NCI-H460 (cell line): Measurements from ENCODE around the gene CFAP300. TPM values are rescaled to one million over a fixed set of nuclear protein-coding genes. Genes with fewer than 3 reads are reported as not detected.

Experiments
- DNase-seq: peaks from one replicate; pipeline ENCODE4 v3.0.0-alpha.2; 2016; ENCODE audit warnings: low read depth; ENCODE audit errors: extremely low read depth
- total RNA-seq: library from RNA; depleted of rRNA; stranded (reverse); fragments of >200 nt; shearing (Covaris generic); gene quantifications from 2 replicates; pipeline ENCODE4 v1.2.3, GENCODE V29; 2014

Gene CFAP300
- total RNA-seq, 1 experiment from 2014 or later = 8.2 TPM

- no peak for DNase-seq
Observed at GRCh38 chr11:102071497-102072472, 24.5 kb downstream of the CFAP300 start.

GRCh38 chr11:102073253-102073652, 26.0 kb downstream of the CFAP300 start:
- DNase-seq = no peak

- no peak for DNase-seq
Observed at GRCh38 chr11:102079625-102080024, 32.4 kb downstream of the CFAP300 start.

GRCh38 chr11:102081313-102081712, 34.1 kb downstream of the CFAP300 start:
- no peak for DNase-seq

GRCh38 chr11:102085864-102086551, 38.8 kb downstream of the CFAP300 start:
- no peak for DNase-seq

- DNase-seq = no peak
Observed at GRCh38 chr11:102097186-102097585, 49.9 kb downstream of the CFAP300 start.

DNA sequence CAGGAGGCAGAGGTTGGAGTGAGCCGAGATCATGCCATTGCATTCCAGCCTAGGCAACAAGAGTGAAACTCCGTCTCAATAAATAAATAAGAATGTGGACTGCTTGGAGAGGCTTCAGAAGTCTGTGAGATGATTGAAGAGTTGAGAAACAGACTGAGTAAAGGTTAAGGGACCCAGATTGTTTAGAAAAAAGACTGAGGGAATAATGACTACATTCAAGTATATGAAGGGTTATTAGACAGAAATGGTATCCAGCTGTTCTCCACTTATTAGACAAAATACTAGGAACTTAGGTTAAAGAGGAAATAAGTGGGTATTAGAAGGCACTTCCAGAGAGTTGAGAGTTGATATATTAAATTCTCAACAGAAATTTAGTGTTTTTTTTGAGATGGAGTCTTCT, 52.5 kb downstream of the CFAP300 start:
- no peak for DNase-seq

DNA sequence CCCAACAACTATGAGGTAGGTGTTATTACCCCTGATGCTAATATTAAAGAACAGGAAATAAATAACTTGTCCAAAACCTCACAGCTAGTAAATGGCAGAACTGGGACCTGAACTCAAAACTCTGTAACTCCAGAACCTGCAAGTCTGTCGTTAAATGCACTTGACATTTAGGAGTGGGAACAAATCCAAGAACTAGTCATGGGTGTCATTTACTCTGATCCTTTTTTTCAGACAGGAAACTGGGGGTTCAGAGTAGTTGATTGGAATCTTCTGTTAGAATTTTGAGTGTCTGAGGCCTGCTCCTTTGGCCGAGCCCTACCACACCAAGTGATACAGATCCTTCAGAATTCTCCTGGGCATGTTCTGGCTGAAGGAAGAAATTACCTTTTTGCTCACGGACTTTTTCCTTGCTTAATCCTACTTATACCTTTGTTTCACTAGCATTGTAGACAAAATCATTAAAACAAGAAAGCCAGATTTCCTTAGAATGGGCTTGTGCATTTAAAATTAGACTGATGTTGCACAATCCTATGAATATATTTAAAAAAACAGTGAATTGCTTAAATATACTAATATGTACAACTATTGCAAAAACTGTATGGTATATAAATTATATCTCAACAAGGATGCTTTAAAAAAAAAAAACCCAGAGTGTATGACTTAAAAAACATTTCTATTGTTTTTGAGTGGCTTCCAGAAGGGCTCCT, 61.6 kb downstream of the CFAP300 start:
- DNase-seq = no peak

- DNase-seq = peak; percentile 83
Observed at GRCh38 chr11:102109896-102110760, 62.9 kb downstream of the CFAP300 start, which contains the start of gene YAP1. TSS of gene YAP1 (plus strand) at chr11:102110447. CDS start at chr11:102110849, 402 bp downstream.

- no peak for DNase-seq
Observed at GRCh38 chr11:102110761-102111010, 63.4 kb downstream of the CFAP300 start.

- peak; percentile 63 for DNase-seq
Observed at GRCh38 chr11:102111011-102111786, 64.0 kb downstream of the CFAP300 start.

GRCh38 chr11:102111787-102112508, 64.7 kb downstream of the CFAP300 start:
- peak; percentile 79 for DNase-seq

DNA sequence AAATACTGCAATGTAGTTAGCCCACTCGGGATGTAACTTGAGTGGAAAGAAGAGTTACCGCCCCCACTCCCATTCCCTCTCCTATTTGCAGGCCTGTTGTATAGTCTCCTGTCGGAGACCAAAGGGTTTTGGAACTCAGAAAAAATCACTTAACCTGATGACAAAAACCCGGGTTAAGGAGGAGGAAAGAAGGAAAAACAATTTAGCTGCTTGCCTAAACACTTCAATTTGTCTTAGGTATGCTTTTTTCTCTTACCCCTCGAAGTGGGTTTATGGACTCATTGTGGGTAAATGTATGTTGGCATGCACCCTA, 65.2 kb downstream of the CFAP300 start:
- DNase-seq = no peak

GRCh38 chr11:102114032-102114431, 66.8 kb downstream of the CFAP300 start:
- no peak for DNase-seq

GRCh38 chr11:102115557-102115956, 68.3 kb downstream of the CFAP300 start:
- no peak for DNase-seq

DNA sequence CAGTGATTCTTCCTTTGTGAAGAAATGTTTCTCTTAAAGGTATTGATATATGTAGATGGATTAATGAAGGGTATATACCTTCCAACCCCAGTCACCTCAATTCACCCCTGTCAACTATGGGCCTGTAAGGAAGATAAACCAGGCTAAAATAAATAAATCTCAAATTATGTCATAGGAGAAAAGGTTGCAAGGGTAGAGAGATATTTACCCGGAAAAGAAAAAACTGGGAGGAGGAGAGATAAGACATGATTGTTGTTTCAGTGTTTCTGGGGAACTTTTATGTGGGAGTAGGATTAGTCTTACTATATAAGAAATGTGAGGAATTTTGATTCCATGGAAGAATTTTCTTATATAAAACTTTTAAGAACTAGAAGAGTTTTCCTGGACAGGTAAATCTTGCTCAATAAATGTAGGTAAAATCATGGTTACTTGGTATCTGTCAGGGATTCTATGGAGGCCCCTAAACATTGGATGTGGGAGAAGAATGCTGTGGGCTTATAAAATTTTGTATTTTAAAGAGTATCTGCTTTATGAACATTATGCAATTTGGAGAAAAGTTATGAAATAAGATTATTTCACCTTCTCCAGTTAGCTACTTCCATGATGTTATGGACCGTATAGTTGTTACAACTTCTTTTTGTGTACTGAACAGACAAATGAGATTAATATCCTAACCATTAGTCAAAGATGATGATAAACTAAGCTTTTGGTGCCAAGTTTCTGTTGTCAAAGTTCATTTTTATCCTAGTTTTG, 69.4 kb downstream of the CFAP300 start:
- no peak for DNase-seq

DNA sequence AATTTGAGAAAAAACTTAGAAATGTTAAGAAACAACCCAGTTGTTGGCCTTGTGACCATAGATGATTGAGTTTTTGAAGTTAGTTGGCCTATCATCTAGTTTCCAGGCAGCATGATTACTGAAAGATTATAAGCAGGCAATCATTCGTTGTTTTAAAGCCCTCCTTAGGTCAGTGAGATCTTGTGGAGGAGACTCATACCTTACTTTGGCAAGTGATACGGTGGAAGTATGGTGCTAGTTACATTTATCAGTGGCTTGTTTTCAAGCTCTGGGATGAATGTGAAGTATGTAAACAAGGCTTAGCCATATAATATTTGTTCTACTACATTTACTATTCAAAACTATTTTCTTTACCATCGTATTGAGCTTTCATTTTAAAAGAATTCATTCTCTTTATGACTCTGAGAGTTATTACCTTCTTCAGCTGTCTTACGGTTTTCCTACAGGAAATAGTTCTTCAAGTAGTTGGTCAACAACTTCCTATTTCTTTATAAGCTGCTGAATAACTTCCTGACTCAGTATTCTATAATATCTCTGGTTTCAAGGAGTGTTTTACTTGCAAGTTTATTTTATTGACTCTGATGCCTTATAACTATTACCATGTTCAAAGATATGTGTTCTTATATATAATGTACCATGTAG, 70.4 kb downstream of the CFAP300 start:
- DNase-seq = no peak

DNA sequence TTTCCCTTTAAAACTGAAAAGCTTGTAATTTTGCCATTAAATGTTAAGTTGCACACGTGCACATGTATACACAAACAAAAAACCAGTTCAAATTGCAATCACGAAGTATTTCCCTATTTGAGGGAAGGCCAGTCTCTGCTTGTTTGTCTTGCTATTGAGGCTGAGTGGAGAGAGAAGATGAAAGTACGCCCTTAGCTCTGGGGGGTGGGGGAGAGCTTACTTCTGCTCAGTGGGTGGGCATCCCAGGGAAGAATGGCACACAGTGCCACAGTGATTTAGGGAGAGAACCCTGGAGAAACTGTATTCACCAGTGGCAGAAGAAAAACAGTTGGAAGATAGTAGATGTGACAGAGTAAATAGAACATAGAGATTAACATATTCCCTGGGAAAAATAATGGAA, 71.7 kb downstream of the CFAP300 start:
- DNase-seq = no peak
